GM12878 (cell line): Measurements from ENCODE around the gene HMX2. TPM values are rescaled to one million over a fixed set of nuclear protein-coding genes. Genes with fewer than 3 reads are reported as not detected.

Source experiments
- BMI1 ChIP-seq: fragments of 450-650 bp; IDR thresholded peaks from 2 replicates; pipeline ENCODE4 v1.6.1; 2016; ENCODE audit warnings: mild to moderate bottlenecking, moderate library complexity, borderline replicate concordance
- CTCF ChIP-seq, 3 experiments: IDR thresholded peaks in 2 of 3; conservative IDR thresholded peaks in 1 of 3; 2 replicates each; pipeline ENCODE4 v1.5.1; 2011; ENCODE audit warnings: low read depth in 3 of 3, low read length in 3 of 3, mild to moderate bottlenecking in 3 of 3, control low read depth in 2 of 3, moderate library complexity in 2 of 3, inconsistent platforms in 1 of 3, mixed read lengths in 1 of 3; ENCODE audit not compliant: control insufficient read depth in 2 of 3, insufficient read depth in 1 of 3; ENCODE audit errors: extremely low read depth in 1 of 3
- E2F8 ChIP-seq: fragments of 450-650 bp; IDR thresholded peaks from 2 replicates; pipeline ENCODE4 v1.6.1; 2018; ENCODE audit warnings: mild to moderate bottlenecking, low read depth, moderate library complexity; ENCODE audit not compliant: partially characterized antibody
- EGR1 ChIP-seq, 2 experiments: IDR thresholded peaks; 1 replicate in 1 of 2; 2 replicates in 1 of 2; pipeline ENCODE4 v1.6.1; 2011 to 2012; ENCODE audit warnings: low read depth in 2 of 2, low read length in 2 of 2, borderline replicate concordance in 1 of 2, mild to moderate bottlenecking in 1 of 2, moderate library complexity in 1 of 2
- ELK1 ChIP-seq: IDR thresholded peaks from 2 replicates; pipeline ENCODE4 v1.6.1; 2012; ENCODE audit warnings: low read depth, low read length, improper control_type of control experiment
- FOXK2 ChIP-seq: fragments of 450-650 bp; IDR thresholded peaks from 2 replicates; pipeline ENCODE4 v1.6.1; 2017; ENCODE audit warnings: mild to moderate bottlenecking, moderate library complexity
- HDAC6 ChIP-seq: fragments of 200-600 bp; sonication (generic); IDR thresholded peaks from one replicate; pipeline ENCODE4 v1.8.0; 2017; ENCODE audit warnings: antibody characterized with exemption; ENCODE audit not compliant: unreplicated experiment
- JUNB ChIP-seq: IDR thresholded peaks from 2 replicates; pipeline ENCODE4 v1.6.1; 2016; ENCODE audit warnings: antibody characterized with exemption, mild to moderate bottlenecking
- MXI1 ChIP-seq: fragments of 150-350 bp; IDR thresholded peaks from 2 replicates; pipeline ENCODE4 v1.6.1; 2011; ENCODE audit warnings: low read depth, mild to moderate bottlenecking, inconsistent platforms, low read length, improper control_type of control experiment
- POLR2AphosphoS5 ChIP-seq: IDR thresholded peaks from 2 replicates; pipeline ENCODE4 v1.6.1; 2011; ENCODE audit warnings: mild to moderate bottlenecking, low read length, inconsistent platforms
- RUNX3 ChIP-seq: IDR thresholded peaks from 2 replicates; pipeline ENCODE4 v1.6.1; 2012; ENCODE audit warnings: low read length, inconsistent platforms
- SKIL ChIP-seq: fragments of 450-650 bp; IDR thresholded peaks from 2 replicates; pipeline ENCODE4 v1.6.1; 2017; ENCODE audit warnings: mild to moderate bottlenecking, low read depth, inconsistent platforms; ENCODE audit not compliant: poor library complexity, severe bottlenecking
- SMAD1 ChIP-seq: fragments of 450-650 bp; IDR thresholded peaks from 2 replicates; pipeline ENCODE4 v1.6.1; 2018; ENCODE audit warnings: mild to moderate bottlenecking, low read depth; ENCODE audit not compliant: partially characterized antibody
- SMARCA5 ChIP-seq: fragments of 450-650 bp; IDR thresholded peaks from 2 replicates; pipeline ENCODE4 v1.6.1; 2017; ENCODE audit warnings: mild to moderate bottlenecking
- SMC3 ChIP-seq: IDR thresholded peaks from 2 replicates; pipeline ENCODE4 v1.6.1; 2011; ENCODE audit warnings: low read length, improper control_type of control experiment, borderline replicate concordance
- STAT1 ChIP-seq: fragments of 450-650 bp; conservative IDR thresholded peaks from 2 replicates; pipeline ENCODE4 v1.6.1; 2014; ENCODE audit warnings: antibody characterized with exemption, mild to moderate bottlenecking
- TCF12 ChIP-seq: IDR thresholded peaks from 2 replicates; pipeline ENCODE4 v1.6.1; 2011; ENCODE audit warnings: low read depth, mild to moderate bottlenecking, low read length
- USF1 ChIP-seq: IDR thresholded peaks from 2 replicates; pipeline ENCODE4 v1.6.1; 2011; ENCODE audit warnings: borderline replicate concordance, low read depth, mild to moderate bottlenecking, moderate library complexity, mixed read lengths, low read length; ENCODE audit not compliant: insufficient read depth; ENCODE audit errors: extremely low read length
- WRNIP1 ChIP-seq: IDR thresholded peaks from 2 replicates; pipeline ENCODE4 v1.6.1; 2011; ENCODE audit warnings: low read depth, low read length, improper control_type of control experiment, borderline replicate concordance
- ZNF24 ChIP-seq: fragments of 450-650 bp; IDR thresholded peaks from 2 replicates; pipeline ENCODE4 v1.6.1; 2017; ENCODE audit warnings: antibody characterized with exemption, mild to moderate bottlenecking
- ZNF384 ChIP-seq: IDR thresholded peaks from 2 replicates; pipeline ENCODE4 v1.6.1; 2012; ENCODE audit warnings: low read depth, mild to moderate bottlenecking, low read length, improper control_type of control experiment, borderline replicate concordance
- polyA plus RNA-seq, 11 experiments: library from polyadenylated mRNA; depleted of rRNA in 4 of 11; unstranded in 6 of 11; stranded (reverse) in 5 of 11; fragments of >200 nt; fragmentation: Nextera tagmentation in 4 of 11; fragmentation: Illumina TruSeq in 1 of 11; extraction: Ambion mirVana in 4 of 11; extraction: Trizol in 1 of 11; gene quantifications; 1 replicate in 1 of 11; 2 replicates in 10 of 11; pipeline versions ENCODE4 v1.2.1 to v1.2.3, GENCODE V29; 2011 to 2016; ENCODE audit warnings: inconsistent platforms in 2 of 11, missing spikeins in 2 of 11, low read depth in 1 of 11
- total RNA-seq, 4 experiments: library from RNA; depleted of rRNA in 3 of 4; stranded (reverse); fragments of >200 nt in 3 of 4; fragmentation: Illumina TruSeq in 1 of 4; extraction: Trizol in 1 of 4; gene quantifications; 2 replicates each; pipeline versions ENCODE4 v1.2.1 to v1.2.3, GENCODE V29; 2013 to 2021

Gene HMX2
- total and polyA plus RNA-seq, 10 of the 15 experiments (the other 5 are each of a cell fraction or from before 2014, with no cell fraction given): 1.4 to 31.3 (median 16.8) TPM; not detected in 1

- TF ChIP-seq CTCF (IDR thresholded peaks at IDR 0.05 in 2 of 3, conservative IDR thresholded peaks at IDR 0.05 in 1 of 3; ENCODE audit: control insufficient read depth in 2 of 3, extremely low read depth in 1 of 3, insufficient read depth in 1 of 3, low read depth in 3 of 3, low read length in 3 of 3) (no peak), SMAD1 (no peak), ELK1 (no peak), ZNF24 (no peak), WRNIP1 (no peak), E2F8 (no peak), SKIL (no peak), EGR1 (IDR thresholded peaks at IDR 0.05; ENCODE audit: borderline replicate concordance in 1 of 2, low read depth in 2 of 2, low read length in 2 of 2) (no peak), BMI1 (no peak), SMC3 (no peak), FOXK2 (no peak), USF1 (no peak), RUNX3 (no peak), MXI1 (peak; percentile 61; the same call in 1 of the 2 replicates), POLR2AphosphoS5 (no peak), ZNF384 (no peak), SMARCA5 (no peak), TCF12 (no peak), STAT1 (no peak), JUNB (no peak), HDAC6 (no peak)
Measured at GRCh38 chr10:123154711-123155505, 7.0 kb downstream of the HMX2 start (continued).
